Measurements from ENCODE around the gene FILIP1L.

Gene FILIP1L

DNA sequence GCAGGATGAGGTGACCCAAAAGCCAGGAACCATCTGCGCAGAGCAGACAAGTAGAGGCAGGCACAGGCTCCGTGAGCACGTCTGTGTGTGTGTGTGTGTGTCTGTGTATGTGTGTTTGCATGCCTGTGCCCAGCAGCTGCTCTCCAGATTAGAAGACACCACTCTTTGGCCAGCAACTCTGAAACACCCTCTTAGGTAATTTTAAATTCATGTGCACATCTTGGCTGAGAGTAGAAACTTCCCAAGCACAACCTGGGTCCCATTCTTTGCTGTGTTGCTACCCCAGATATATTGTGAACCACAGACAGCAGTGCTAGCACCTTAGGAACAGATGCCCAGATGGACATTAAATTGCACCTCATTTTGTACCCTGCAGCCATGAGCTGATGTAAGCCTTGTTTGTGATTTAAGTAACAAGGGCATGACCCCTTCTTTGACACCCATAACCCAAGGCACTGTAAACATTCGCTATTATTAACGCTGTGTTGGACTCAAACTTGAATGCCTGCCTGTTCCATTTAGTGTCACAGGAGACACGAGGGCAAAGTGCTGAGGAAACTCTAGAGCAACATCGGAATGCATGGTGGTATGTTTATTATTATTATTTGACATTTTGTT, at the start of gene FILIP1L:
Gene FILIP1L, minus strand, starts transcription at position 89 of the 618 bp plus-strand sequence.
- DNase-seq: no peak

DNA sequence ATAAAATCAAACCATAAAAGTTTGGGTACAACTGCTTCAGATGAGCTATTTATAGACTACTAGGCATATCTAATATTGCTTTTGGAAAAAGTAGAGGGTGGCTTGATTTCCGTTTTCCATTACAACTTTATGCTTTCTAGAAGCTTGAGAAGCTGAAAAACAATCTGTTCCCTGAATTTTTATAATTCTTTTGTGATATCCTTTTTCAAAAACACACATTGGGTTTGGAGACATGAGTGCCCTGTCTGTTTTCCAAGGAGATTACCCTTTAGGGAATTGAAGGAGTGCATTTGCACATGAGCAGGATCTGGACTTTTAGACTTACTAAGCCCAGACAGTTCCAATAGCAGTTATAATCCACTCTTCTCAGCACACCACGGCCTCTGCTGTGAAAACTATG, 49.5 kb upstream of the FILIP1L start:
- no peak for DNase-seq

DNA sequence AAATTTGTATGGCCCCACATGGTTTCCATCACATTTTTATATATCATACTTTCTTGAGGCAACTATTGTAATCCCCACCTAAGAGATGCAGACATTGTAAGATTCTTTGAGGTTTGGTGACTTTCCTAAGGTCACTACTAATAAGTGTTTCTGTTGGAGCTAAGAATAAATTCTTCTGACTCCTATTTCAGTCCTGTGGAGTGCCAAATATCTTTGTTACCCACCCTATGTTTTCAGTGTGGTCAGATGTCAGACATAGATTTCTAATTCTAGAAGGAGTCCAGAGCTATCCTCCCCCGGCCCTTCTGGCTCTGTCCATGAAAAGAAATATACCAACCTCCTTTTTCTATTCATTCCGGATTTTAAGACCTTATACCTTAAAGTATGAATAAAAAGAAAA, 46.2 kb upstream of the FILIP1L start:
- no peak for DNase-seq

DNA sequence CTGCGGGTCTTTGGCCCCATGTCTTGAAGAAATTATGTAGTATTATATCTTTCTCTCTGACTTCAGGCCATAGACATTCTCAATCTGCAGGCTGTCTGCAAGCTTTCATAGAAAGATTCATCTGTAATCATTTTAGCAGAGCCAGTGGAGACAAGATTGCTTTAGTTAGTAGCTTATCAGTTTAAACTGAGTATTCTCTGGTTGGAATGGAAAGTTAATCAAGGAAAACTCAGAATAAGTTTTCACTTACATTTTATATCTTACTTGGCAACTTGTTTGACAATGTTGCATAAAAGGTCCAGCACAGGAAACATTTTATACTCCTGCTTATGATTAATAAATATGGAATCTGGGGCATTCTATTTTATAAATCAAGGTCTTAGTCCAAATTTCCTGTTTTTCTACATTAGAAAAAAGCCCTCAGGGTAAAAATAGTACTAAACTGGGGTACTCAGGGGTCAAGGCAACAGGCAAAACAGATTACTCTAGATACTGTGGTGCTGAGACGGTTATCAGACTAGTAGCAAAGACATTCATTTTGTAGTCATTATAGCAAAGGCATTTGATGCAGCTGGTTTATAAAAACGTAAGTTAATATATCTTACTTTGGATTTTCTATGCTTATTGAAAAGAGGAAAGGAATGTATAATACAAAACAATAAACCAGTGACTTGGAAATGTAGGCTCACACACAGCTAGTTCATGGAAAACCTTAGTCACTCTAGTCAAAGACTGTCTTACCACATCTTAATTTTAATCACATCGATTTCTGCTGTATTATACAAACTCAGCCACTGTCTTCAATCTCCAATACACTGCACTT, 45.2 kb upstream of the FILIP1L start:
- no peak for DNase-seq

DNA sequence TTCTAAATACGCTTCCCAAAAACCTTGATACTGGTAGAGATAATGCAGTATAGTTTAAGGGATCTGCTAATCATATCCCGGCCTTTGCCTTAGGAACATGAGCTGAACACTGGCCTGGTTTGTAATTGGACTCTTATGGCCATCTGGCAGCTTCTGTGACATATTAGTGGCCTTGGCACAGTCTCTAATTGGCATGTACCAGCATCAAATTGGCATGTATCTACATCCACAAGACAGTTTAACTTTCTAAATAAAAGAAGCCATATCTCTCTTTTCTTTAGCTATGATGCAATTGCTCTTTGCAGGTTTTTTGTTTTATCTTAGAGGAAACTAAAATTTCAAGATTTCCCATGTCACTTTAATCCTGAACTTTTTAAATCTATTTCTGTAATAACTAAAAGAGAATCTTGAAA, 44.6 kb upstream of the FILIP1L start:
- no peak for DNase-seq

DNA sequence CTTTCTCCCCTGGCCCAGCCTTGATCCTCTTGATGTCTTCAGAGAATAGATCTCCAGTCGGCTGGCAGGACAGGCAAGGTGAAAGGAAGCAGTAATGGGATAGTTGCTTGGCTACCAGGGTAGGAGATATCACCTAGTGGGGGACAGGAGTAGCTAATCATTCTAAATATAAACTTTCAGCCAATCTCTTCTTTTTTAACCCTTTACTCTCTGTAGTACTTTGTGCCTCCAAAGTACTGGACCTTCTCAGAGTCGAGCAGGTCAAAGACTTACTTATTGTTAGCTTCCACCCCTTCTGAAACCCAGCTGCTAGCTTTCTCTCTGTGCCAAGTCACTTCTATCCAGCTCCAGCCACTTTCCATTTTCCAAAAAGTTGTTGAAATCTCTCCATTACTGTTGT, 43.4 kb upstream of the FILIP1L start:
- no peak for DNase-seq

DNA sequence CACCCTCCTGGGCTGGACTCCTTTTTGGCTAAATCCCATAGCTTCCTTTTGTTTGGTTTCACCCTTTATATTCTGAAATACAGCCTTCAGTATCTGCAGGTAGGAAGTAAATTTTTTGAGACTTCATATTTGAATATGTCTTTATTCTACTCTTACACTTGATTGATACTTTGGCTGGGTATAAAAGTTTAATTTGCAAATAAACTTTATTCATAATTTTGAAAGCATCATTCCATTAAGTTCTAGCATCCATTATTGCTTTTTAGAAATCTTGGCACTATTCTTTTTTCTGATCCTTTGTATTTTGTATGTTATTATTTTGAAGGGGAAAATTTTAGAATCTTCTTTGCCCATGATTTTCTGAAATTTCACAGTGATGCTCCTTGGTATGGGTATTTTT, 41.3 kb upstream of the FILIP1L start:
- DNase-seq: no peak

DNA sequence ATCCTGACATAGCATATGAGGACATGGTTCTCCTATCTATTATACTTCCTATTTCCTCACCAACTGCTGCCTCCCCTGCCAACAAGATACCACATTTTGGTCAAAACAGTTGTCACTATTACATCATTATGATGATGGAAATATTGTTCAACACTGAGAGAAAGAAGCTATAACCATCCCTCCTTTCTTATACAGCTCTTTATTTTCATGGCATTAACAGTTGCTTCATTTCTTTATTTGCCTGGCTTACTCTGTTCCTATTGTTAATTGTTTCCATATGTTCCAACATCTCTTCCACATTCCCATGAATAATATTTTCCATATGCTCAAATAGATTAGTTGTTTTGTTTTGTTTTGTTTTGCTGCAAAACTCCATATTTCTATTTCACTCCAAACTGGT, 40.8 kb upstream of the FILIP1L start:
- DNase-seq: no peak

DNA sequence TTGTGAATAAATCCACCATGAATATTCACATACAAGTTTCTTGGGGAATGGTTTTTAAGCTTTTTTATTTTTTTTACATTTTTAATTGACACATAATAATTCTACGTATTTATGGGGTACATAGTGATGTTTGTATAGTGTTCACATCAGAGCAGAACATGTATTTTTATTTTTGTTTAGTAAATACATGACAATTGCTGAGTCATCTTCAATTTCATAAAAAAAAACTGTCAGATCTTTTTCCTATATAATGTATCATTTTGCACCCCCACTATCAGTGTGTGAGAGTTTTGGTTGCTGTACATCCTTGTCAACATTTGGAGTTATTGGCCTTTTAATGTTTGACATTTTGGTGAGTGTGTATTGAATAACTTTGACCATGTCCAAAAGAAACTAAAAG, 39.9 kb upstream of the FILIP1L start:
- DNase-seq: no peak

DNA sequence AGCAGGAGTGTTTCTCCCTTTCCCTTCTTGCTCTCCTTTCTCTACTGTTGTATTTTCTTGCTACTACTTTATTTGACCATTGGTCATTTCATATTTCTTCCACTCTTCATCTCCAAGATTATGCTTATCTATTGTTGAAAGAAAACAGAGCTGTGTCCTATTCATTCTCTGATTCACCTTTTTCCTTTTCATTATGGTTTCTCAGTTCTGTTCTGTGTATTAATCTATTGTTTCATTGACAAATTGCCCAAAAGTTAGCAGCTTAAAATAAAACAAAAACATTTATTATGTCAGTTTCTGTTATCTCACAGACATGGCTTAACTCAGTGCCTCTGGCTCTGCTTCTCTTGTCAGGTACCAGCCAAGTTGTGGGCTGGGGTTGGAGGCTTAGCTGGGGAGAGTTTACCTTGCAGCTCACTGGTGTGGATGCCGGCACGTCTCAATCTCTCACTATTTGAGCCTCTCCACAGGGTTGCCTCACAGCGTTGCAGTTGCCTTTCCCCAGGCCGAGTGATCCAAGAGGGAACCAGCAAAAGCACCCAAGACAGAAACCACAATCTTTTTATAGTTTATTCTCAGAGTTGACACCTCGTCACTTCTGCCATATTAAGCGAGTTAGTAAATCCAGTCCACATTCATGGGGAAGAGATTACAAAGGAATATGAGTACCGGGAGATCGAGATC, 36.9 kb upstream of the FILIP1L start:
- DNase-seq: no peak

DNA sequence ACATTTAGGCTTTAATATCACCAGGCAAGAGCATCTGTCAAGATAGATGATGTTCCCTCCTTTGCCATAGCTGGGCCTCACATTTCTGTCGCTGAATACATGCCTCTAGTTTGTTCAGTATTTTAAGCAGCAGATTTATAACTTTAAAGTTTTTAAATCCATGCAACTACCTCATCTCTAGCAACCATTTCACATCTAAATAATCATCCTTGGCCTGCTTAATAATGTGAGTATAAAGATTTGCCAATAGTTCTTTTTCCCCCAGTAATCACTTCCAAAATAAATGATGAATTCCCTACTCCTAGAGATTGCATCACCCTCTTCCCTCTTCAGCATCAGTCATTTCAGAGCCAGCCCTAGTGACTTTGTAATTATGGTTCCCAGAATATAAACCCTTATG, 36.2 kb upstream of the FILIP1L start:
- no peak for DNase-seq

DNA sequence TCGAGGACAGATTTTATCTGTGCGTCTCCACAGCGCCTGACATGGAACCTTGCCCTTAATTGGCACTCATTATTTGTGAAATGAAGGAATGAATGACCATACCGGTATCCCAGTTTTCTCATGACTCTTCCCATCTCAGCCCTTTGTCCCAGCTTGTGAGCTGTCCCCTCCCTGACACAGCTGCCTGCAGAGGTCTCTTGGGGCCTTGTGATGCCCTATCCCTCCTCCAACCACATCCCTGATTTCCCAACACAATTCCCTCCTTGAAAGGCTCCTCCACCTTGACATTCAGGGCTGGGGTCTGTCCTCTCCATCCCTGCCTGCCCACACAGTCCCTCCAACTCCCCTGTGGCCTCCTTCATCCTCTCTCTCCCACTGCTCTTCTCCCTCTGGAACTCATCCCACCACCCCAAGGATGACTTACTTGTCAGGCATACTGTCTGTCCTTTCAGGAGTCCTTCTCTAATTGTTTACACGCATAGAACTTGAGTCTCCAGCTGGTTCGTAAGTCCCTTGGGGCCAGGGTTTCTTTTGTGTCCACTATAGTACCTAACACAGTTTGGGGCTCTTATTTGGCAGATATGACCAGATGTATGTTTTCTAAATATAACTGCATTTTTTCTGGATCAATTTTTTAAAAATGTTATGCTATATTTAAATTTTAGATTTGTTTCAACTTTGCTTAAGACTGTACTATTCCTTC, 35.6 kb upstream of the FILIP1L start:
- DNase-seq: no peak

DNA sequence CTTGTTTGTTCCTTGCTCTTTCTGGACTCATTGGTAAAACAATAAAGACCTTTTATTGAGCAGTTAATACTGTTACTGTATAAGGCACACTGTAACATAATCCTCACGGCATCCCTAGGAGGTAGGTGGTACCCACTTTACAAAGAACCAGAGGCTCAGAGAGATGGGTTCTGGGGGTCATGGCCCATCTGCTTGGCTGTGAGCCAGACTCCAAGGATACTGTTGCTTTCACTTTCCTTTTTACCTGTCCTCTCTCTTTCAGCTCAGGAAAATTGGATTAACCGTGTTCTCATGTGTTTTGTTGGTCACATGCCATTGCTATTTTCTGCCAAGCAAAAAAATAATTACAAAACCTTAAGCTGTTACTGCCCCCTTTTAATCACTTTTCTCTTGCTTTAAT, 34.8 kb upstream of the FILIP1L start:
- DNase-seq: no peak

DNA sequence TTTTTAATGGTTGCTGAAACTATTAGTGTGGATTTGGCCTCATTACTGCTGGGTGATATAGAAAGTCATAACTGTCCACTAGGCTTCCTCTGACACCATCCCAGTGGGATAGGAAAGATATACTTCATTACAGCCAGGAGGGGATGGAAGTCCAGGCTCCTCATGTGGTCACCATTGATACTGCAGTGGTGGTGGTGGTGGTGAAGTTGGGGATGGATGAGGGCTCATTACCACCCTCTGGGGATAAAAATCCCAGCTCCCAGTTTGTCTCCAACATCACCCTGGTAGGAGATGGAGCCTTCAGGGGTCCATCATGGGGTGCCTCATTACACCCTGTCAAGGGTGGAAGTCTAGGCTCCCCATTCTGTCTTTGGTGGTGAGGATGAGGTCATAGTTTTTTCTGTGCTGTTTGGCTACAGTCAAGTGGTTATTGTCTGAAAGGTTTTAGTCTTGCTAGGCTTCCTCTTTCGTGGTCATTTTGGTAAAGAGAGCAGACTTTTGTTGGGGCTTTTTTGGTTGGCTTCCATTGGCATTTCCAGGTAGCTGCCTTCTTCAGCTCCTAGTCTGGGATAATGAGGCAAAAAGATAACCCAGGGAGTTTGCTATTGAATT, 30.1 kb upstream of the FILIP1L start:
- DNase-seq: no peak

DNA sequence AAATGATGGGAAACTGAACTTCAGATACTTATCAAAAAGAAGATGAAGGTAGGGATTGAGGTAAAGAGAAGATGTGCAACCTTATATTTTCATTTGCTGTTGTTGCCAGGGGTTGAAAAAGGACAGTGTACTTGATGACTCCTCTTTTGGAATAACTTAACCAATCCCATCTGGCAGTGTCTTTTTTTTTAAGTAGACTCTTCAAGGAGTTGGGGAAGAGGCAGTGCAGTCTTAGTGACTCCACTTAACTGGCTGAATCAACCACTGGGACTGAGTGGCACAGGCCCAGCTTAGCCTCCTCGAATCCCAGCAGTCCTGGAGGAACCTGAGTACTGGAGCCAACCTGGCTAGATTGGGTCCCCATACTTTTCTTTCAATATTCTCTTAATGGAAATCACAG, 27.3 kb upstream of the FILIP1L start:
- no peak for DNase-seq

DNA sequence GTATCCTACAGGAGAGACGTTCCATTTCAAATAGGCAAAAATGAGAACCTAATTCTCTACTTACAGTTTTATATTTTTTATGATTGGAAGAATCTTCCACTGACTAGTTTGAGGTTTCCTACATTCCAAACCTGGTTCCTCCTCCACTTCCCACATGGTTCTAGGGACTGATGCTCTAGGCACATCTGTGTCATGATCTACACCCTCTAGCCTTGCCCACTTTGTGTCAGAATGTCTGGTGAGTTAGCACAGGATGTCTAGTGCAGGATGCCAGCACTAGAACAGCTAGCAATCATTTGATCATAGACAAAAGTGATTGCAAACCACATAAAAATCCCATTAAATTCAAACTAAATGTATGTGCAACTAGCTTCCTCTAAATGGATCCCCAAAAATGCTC, 26.7 kb upstream of the FILIP1L start:
- DNase-seq: no peak

DNA sequence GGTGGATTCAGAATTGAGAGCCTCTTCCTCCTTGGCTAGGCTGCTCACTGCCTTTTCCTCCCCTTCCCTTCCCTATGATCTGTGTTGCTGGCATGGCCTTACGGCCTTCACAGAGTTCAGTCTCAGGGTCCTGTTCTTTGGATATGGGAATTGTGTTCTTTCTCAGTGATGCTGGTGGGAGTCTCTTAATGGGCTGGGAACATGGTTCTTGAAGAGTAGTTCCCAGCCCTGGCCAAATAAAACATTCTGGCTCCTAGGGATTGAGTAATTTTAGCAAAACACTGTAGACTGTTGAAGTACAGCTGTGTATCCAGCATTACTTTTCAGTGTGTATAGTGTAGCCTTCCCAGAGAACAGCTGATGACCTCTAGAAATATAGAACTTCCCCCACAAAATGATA, 22.6 kb upstream of the FILIP1L start:
- DNase-seq: no peak

DNA sequence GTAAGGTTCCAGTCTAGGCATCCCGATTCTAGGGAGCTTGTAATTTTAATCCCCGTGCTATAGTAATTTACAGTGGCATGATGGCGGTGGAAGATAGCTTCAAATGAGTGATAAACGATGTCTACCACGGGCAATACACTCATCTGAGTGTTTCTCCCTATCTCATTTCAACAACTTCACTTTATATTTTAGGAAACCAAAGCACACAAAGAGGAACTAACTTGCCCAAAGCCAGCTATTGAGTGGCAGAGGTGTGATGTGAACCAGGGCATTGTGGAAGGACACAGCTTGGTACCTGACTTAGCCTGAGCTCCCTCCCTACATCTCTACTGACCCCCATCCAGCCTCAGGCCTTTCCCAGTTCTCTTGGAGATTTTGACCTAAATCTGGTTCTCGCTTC, 16.9 kb upstream of the FILIP1L start:
- peak; percentile 16 for DNase-seq

DNA sequence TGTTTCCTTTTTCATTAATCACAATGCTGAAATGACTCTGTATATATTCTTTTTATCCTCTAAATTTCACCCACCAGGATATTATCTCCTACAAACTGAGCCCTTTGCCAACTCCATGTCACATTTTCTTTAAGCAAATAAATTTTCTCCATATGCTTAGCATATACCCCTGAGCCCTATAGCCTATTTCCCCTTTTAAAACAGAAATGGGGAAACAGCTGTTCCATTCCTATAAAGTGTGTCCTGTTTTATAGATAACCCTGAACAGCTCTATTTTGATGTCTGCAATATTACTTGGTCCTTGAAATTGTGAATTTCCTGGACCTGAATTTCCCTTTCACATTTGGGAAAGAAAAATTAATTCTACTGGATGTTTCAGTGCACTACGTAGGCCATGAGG, 15.6 kb upstream of the FILIP1L start:
- peak; percentile 28 for DNase-seq

DNA sequence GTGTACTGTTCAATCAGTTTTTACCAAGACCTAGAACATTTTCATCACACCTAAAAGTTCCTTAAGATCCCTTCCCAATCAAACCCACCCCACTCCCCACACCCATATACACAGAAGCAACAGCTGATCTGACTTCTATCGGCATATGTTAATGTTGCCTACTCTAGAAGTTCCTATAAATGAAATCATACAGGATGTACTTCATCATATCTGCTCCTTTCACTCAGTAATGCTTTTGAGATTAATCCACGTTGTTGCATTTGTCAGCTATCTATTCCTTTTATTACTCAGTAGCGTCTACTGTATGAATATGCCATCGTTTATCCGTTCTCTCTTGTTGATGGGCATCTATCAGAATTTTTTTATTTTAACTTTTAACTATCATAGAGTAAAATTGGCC, 14.3 kb upstream of the FILIP1L start:
- DNase-seq: no peak

DNA sequence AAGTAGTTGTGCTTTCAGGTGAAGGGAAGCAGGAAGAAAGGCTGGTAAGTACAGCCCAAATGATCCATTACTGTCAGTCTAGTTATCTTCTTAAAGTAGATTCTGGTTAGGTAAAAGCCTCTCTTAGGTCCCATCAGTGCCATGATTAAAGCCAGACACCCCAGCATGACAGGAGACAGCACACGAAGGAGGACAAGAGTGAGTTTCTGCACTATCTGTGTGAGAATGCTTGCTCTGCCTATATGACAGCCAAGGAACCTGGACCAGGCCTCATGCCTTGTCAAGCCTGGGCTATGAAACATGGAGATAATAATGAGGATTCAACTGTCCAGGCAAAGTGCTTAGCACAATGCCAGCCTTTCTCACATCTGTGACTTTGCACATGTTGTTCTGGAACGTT, 13.5 kb upstream of the FILIP1L start:
- no peak for DNase-seq

DNA sequence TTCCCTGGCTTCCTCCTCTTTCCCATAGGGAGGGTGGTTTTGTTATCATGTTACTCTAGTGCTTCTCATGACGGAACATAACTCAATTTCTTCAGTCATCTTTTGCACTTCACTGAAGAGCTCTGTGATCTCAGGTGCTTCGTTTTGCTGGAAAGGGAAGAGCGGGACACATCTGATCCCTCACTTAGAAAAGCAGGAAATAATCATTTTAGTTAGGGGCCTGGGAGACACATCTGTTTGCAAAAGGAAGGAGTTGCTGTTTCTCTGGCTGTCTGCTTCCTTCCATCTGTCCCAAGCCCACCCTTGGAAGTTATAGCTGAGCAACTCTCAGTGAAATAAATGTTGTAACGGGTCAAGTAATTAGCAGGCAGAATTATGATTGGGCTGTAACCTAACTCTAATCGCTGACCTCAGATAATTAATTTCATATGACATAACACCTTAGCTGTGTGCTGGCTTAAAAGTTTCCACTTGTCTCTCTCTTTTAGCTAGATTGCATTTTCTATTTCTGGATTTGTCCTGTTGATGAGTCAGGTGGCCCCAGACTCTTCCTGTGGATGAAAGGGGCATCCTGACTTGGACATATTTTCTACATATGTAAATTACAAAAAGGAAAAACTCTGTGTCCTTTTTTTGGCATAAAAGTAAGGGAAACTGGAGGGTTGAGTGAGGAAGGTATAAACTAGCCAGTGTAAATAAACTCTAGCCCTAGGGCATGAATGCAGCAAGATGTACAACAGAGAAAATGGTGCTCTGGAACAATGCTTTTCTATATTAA, 11.0 kb upstream of the FILIP1L start:
- DNase-seq: no peak
